Activated CD4-positive, alpha-beta T cell treated with anti-CD3 and anti-CD28 coated beads, Interleukin-2, amount 10 ng/mL, durations not matched to agents 24 days and 14 days (primary cell): Measurements from ENCODE around the gene GSE1. TPM values are rescaled to one million over a fixed set of nuclear protein-coding genes. Genes with fewer than 3 reads are reported as not detected.

ENCODE experiments used
- DNase-seq: peaks from one replicate; pipeline ENCODE4 v3.0.0; 2022
- H3K27ac Mint-ChIP-seq: one replicate; pipeline ENCODE4 v1.8.0; 2022; ENCODE audit warnings: mild to moderate bottlenecking, mixed read lengths
- H3K27me3 Mint-ChIP-seq: one replicate; pipeline ENCODE4 v1.8.0; 2022; ENCODE audit warnings: mixed read lengths
- H3K36me3 Mint-ChIP-seq: one replicate; pipeline ENCODE4 v1.8.0; 2022; ENCODE audit warnings: low read depth, mild to moderate bottlenecking, mixed read lengths
- H3K4me1 Mint-ChIP-seq: one replicate; pipeline ENCODE4 v1.8.0; 2021; ENCODE audit warnings: mixed read lengths
- H3K4me3 Mint-ChIP-seq: one replicate; pipeline ENCODE4 v1.8.0; 2022; ENCODE audit warnings: mild to moderate bottlenecking, moderate library complexity, mixed read lengths
- H3K9me3 Mint-ChIP-seq: one replicate; pipeline ENCODE4 v1.8.0; 2021; ENCODE audit warnings: mixed read lengths
- intact Hi-C: fragments of 100-400 bp; cut with micrococcal nuclease; formaldehyde crosslinking; loops from one replicate; pipeline ENCODE4 v1.15.1; 2023
- total RNA-seq: library from RNA; stranded (reverse); gene quantifications from 2 replicates; pipeline ENCODE4 v1.2.3, GENCODE V29; 2022

The GSE1 gene
- total RNA-seq, 1 donor from 2014 or later: 37.5 TPM

DNA sequence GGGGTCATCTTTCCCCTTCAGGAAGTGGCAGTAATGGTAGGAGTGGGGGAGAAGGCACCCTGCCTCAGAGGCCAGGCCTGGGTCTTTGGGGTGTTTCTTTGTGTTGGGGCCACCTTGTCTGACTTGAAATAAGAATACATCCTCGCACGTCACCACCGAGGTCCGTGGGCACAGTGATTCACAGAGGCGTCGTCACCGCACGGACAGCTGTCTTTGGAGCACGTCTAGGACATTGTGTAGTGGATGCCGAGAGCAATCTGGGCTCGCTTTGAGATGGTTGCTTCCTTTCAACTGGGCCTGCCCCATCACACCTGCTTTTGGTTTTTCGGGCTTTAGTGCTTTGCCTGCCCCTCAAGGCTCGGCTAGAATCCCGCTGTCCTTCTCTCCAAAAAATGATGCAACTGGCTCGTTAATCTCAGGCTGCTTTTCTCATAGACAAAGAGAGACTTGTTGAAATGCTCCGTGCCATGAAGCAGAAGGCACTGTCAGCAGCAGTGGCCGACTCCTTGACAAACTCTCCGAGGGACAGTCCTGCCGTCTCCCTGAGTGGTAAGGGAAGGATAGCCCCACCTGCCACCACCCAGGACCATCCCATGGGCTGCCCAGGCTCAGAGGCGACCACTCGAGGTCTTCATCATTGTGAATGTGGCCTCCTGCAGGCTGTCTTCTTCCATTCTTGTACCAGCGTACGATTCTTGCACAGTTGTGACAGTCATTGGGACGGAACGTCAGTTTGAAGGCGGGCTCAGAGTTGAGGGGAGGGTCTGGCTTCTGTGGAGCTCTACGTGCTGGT is 51.7 kb downstream of the GSE1 start:
- peaks cover 2% of the 10 kb centered on the region for H3K4me1 Mint-ChIP-seq
- H3K27me3 Mint-ChIP-seq: no peaks in the 10 kb centered on the region
- H3K4me3 Mint-ChIP-seq: no peak overlapping the region
- intact Hi-C loops: no loop called here
- H3K9me3 Mint-ChIP-seq: no peaks in the 10 kb centered on the region
- H3K27ac Mint-ChIP-seq: no peak overlapping the region
- DNase-seq: no peak
- peaks cover 38% of the 10 kb centered on the region for H3K36me3 Mint-ChIP-seq

DNA sequence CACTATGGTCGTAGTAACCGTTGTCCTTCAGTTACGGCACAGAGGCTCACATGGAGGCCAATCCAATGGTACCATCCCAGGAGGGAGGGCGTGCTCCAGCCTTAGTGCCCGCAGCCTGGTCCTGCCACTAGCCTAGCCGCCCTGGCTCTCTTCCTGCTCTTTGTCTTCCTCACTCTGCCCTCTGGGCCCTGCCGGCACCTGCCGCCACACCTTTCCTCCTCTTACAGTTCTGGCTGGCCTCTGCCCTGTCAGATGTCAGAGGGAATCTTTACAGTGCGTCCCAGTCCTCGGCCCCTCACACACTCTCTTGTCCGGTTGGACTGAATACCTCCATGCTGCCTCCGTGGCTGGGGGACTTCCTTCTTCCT is 52.2 kb downstream of the GSE1 start:
- Mint-ChIP-seq H3K4me1 (peaks cover 1% of the 10 kb centered on the region), H3K36me3 (peaks cover 43% of the 10 kb centered on the region), H3K4me3 (no peak overlapping the region), H3K27me3 (no peaks in the 10 kb centered on the region), H3K9me3 (no peaks in the 10 kb centered on the region), H3K27ac (no peak overlapping the region)
- no peak for DNase-seq
- intact Hi-C loops: no loop called here

DNA sequence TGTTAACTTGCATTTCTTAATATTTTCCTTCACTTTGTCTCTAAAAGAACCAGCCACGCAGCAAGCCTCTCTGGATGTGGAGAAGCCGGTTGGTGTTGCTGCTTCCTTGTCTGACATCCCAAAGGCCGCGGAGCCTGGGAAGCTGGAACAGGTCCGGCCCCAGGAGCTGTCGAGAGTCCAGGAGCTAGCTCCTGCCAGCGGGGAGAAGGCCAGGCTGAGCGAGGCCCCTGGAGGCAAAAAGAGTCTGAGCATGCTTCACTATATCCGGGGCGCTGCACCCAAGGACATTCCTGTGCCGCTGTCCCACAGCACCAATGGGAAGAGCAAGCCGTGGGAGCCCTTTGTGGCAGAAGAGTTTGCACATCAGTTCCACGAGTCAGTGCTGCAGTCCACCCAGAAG is 52.8 kb downstream of the GSE1 start:
- H3K27me3 Mint-ChIP-seq: no peaks in the 10 kb centered on the region
- peaks cover 1% of the 10 kb centered on the region for H3K4me1 Mint-ChIP-seq
- no peak for DNase-seq
- no peak overlapping the region for H3K27ac Mint-ChIP-seq
- no peaks in the 10 kb centered on the region for H3K9me3 Mint-ChIP-seq
- H3K36me3 Mint-ChIP-seq: peaks cover 47% of the 10 kb centered on the region
- intact Hi-C loops: no loop called here
- H3K4me3 Mint-ChIP-seq: no peak overlapping the region

DNA sequence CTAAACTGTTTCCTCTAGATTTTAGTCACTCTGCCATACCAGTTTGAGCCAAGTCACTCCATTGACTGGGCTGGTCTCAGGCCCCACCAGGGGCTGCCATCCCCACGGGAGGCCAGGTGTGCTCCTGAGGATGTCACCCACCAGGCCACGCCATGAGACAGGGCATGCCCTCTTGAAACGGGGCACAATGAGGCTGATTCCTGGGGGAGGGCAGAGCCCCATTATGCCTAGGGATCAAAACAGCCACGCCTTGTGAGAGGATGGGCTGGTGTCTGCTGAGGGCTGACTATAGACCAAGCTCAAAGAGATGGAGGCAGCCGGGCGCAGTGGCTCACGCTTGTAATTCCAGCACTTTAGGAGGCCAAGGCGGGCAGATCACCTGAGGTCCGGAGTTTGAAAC is 54.1 kb downstream of the GSE1 start:
- no peak overlapping the region for H3K27ac Mint-ChIP-seq
- no peak for DNase-seq
- H3K27me3 Mint-ChIP-seq: no peaks in the 10 kb centered on the region
- peaks cover 1% of the 10 kb centered on the region for H3K4me1 Mint-ChIP-seq
- intact Hi-C loops: no loop called here
- H3K4me3 Mint-ChIP-seq: no peak overlapping the region
- peaks cover 52% of the 10 kb centered on the region for H3K36me3 Mint-ChIP-seq
- H3K9me3 Mint-ChIP-seq: no peaks in the 10 kb centered on the region

DNA sequence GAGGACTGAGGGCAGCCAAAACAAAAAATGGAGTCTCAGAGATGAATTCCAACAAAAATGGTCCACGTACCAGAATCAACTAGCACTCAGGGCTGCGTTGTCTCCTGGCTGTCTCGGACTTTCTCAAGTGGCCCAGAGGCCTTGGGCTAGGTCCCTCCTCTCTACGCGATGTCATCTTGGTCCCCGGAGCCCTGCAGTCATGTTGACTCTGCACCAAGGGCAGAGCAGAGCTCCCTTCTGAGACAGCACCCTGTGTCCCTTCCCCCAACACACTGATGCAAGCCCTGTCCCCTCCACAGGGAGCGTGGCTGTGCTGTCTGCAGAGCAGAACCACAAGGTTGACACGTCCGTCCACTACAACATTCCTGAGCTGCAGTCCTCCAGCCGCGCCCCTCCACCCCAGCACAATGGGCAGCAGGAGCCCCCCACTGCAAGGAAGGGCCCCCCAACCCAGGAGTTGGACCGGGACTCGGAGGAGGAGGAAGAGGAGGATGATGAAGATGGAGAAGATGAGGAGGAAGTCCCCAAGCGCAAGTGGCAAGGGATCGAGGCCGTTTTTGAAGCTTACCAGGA is 54.8 kb downstream of the GSE1 start:
- Mint-ChIP-seq H3K9me3 (no peaks in the 10 kb centered on the region), H3K4me1 (peaks cover 1% of the 10 kb centered on the region), H3K27me3 (no peaks in the 10 kb centered on the region), H3K36me3 (peaks cover 54% of the 10 kb centered on the region), H3K27ac (no peak overlapping the region), H3K4me3 (no peak overlapping the region)
- intact Hi-C loops: no loop called here
- DNase-seq: no peak

DNA sequence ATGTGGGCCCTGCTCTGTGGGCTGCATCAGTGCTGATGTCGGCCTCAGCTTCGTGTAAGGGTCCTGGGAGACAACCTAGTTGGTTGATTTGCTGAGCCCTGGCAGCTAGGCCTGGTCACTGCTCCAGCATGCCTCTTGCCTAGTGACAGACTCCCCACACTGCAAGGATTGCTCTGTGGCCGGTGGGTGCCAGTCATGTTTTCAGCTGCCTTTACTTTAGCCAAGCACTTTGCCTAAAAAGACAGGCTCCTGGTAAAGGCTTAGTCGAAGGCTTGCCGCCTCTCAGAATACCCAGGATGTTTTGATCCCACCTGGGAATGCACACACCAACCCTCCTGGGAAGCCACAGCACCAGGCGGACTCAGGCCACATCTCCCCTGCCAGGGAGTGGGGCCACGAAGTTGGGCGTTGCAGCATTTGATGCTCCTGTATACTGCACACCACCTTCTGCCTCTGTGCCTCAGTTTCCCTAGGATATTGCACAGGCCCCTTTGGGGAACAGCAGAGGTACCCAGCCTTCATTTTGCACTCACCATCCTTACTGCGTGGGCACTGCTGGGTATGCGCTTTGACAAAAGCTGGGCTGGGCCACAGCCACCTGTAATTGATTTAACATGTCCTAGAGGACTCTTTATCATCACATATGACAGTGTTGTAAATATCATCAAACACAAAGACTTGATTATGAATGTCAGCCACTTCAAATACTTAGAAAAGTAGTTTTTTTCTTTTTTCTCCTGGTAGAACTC is 55.7 kb downstream of the GSE1 start:
- Mint-ChIP-seq H3K9me3 (no peaks in the 10 kb centered on the region), H3K36me3 (peaks cover 50% of the 10 kb centered on the region), H3K27ac (no peak overlapping the region), H3K27me3 (no peaks in the 10 kb centered on the region), H3K4me1 (peaks cover 1% of the 10 kb centered on the region), H3K4me3 (no peak overlapping the region)
- intact Hi-C loops: no loop called here
- no peak for DNase-seq

DNA sequence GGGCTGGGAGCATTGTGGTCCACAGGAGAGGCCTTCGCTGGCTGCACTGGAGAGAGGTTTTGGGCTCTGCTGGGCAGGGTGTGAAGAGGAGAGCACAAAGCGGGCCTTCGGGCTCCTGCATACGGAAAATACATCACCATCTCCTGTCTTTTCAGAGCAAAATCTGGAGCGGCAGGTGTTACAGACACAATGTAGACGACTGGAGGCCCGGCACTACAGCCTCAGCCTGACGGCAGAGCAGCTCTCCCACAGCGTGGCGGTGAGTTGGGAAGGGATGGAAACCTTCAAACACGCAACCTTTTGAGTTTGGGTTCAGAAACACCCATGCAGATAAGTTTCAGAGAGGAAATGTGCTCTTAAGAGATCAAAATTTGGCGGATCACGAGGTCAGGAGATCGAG is 57.7 kb downstream of the GSE1 start:
- peaks cover 10% of the 10 kb centered on the region for H3K4me1 Mint-ChIP-seq
- no peak for DNase-seq
- H3K27me3 Mint-ChIP-seq: no peaks in the 10 kb centered on the region
- intact Hi-C loops: no loop called here
- H3K4me3 Mint-ChIP-seq: no peak overlapping the region
- peaks cover 57% of the 10 kb centered on the region for H3K36me3 Mint-ChIP-seq
- H3K27ac Mint-ChIP-seq: peak overlapping the region; percentile 25
- no peaks in the 10 kb centered on the region for H3K9me3 Mint-ChIP-seq

DNA sequence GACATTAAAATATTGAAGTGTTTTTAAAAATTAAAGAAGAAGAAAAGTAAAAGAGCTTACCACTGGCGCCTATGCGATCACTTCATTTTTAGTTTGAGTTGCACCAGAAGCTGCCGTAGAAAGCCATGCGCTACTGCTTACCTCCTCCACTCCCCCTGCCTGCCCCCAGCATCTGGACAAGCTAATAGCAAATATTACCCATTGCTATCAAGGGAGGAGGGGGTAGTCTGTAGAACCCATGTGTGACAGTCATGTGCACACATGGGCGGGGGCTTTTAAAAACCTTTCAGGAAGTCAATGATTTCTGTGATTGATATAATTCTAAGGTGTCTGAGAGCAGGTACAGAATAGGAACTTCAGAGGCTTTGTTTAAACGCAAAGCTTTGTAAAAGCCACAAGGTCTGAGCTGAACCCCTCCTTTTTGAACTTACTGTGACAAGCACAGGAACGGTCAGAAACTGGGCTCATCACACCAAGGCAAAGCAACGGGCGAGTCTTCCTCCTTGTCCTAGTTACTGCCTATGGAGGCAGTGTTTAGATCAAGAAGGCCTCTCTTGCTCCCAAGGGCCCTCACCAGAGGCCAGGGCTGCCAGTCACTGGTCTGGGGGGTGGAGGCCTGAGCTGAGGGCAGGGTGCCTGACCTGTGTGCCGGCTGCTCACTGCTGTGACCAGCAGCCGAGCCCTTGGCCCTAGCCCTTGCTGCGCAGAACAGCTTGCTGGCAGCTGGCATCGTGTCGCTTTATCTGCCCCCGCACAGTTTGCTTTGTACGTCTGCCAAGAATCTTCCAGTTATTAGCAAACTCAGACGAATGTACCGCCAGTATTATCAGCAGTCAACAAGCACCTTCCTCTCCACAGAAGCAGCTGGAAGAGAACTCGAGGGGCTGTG is 60.7 kb downstream of the GSE1 start:
- intact Hi-C loops: no loop called here
- Mint-ChIP-seq H3K36me3 (peaks cover 54% of the 10 kb centered on the region), H3K4me3 (no peak overlapping the region), H3K27ac (no peak overlapping the region), H3K9me3 (no peaks in the 10 kb centered on the region), H3K4me1 (peaks cover 9% of the 10 kb centered on the region), H3K27me3 (no peaks in the 10 kb centered on the region)
- DNase-seq: no peak

DNA sequence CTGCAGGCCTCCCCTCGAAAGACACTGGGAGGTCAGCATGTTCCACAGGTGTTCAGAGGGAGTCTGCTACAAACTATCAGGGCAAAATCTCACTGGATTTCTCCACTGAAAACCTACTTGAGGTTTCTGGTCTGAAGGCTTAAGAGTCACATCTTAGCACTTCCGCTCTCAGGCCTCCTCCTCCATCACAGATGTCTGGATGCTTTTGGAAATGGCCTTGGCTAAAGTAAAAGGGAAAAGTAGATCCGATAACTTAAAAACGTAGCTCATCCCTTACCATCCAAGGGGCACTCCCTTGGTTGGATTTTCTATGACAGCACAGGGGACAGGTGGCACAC is 61.3 kb downstream of the GSE1 start:
- intact Hi-C loops: no loop called here
- H3K4me1 Mint-ChIP-seq: peaks cover 9% of the 10 kb centered on the region
- H3K4me3 Mint-ChIP-seq: no peak overlapping the region
- no peaks in the 10 kb centered on the region for H3K9me3 Mint-ChIP-seq
- DNase-seq: no peak
- no peaks in the 10 kb centered on the region for H3K27me3 Mint-ChIP-seq
- H3K27ac Mint-ChIP-seq: no peak overlapping the region
- H3K36me3 Mint-ChIP-seq: peaks cover 55% of the 10 kb centered on the region

DNA sequence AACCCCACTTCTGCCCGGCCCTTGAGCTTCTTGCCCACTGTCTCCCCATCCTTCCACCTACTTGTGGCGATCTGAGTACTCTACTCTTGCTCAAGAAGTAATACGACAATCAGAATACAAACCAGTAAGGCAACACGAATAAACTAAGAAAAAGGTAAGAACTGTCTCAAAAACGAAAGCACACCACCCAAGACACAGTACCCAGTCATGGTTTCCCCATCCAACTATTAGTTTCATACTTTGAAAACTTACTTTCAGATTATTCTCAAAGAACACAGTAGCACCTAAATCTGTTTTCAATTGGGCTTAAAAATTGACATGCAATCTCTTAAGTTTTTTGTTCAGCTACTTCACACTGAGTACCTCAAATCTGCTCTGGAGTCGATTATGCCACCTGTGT is 61.7 kb downstream of the GSE1 start:
- Mint-ChIP-seq H3K27ac (peak overlapping the region; percentile 11), H3K9me3 (no peaks in the 10 kb centered on the region), H3K4me1 (peaks cover 11% of the 10 kb centered on the region), H3K4me3 (no peak overlapping the region), H3K36me3 (peaks cover 55% of the 10 kb centered on the region), H3K27me3 (no peaks in the 10 kb centered on the region)
- DNase-seq: no peak
- intact Hi-C loops: no loop called here

DNA sequence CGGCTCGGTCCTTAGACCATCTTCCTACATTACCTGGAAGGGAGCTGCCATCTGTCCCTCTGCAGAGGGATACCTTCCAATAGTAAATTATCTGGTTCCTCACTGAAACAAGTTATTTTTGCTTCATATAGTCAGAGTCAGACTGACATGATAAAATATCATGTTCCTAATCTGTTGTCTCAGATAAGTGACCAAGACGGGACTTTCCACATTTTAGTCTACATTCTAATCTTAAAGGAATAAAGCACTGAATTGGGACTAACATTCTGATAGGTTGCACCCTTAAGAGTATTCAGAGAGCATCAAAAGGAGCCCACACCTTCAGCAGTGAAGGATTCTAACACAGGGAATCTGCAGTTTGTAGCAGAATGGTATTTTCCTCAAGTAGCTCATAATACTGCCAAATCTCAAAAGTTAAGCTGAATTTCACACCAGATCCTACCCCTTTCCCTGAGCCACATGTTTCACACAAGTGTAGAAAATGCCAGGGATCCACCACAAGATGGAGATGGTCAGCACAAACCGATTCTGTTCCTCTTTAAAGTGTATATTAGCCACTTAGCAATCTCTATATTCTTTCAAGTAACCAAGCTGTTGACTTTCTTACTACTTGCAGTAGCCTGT is 62.2 kb downstream of the GSE1 start:
- intact Hi-C loops: no loop called here
- Mint-ChIP-seq H3K27ac (peak overlapping the region; percentile 11), H3K4me1 (peaks cover 12% of the 10 kb centered on the region)

DNA sequence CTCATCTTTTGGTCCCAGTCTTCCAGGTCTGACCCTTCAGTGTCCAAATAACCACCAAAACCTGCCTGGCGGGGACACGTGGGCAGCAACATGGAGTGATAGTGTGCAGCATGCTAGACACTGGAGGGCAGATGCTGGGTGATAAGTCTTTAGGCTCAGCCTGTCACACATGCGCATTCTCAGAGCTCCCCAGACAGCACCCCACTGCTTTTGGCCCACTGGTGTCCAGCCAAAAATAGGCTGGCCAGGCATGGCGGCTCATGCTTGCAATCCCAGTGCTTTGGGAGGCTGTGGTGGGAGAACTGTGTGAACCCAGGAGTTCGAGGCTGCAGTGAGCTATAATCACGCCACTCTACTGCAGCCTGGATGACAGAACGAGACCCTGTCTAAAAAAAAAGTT is 63.3 kb downstream of the GSE1 start:
- Mint-ChIP-seq H3K9me3 (no peaks in the 10 kb centered on the region), H3K4me3 (no peak overlapping the region), H3K27me3 (no peaks in the 10 kb centered on the region), H3K4me1 (peaks cover 19% of the 10 kb centered on the region), H3K27ac (no peak overlapping the region), H3K36me3 (peaks cover 53% of the 10 kb centered on the region)
- no peak for DNase-seq
- intact Hi-C loops: no loop called here

More for the DNA sequence above, 62.2 kb downstream of the GSE1 start:
- Mint-ChIP-seq H3K36me3 (peaks cover 51% of the 10 kb centered on the region), H3K27me3 (no peaks in the 10 kb centered on the region), H3K4me3 (no peak overlapping the region), H3K9me3 (no peaks in the 10 kb centered on the region)
- DNase-seq: no peak

DNA sequence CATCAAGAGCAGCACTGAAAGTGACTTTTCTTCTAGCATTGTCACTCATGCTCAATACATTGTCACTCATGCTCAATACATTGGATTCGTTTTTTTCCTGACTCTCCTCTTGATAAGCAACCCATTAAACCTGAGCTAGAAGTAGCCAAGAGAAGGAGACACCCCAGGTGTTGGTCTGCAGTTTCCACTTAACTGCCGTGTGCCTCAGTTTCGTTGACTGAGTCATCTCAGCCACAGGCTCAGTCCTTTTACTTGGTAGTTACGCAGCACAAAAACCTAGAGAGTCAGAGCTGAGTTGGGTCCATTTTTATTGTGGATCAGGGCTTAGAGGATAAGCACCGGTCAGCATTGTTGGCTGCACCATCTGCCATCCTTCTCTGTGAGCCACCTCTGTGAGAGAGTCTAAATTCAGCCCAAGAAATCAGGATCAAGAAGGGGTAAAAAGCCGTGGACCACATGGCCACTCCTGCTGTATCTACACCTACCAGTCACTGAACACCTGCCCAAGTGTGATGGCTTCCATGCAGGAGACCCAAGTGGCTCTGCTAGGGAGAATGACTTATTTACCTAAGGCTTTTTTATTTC is 64.4 kb downstream of the GSE1 start:
- Mint-ChIP-seq H3K4me3 (no peak overlapping the region), H3K4me1 (peaks cover 19% of the 10 kb centered on the region), H3K36me3 (peaks cover 47% of the 10 kb centered on the region), H3K27ac (no peak overlapping the region), H3K9me3 (no peaks in the 10 kb centered on the region), H3K27me3 (no peaks in the 10 kb centered on the region)
- DNase-seq: no peak
- intact Hi-C loops: no loop called here
